HG03103 (cell line): ENCODE measurements around the gene SIDT1.
"Not testable (repeated sequence)": the region's sequence is repeated elsewhere in the genome, so short reads cannot be mapped to it uniquely, and the experiment has no call there.

Experiments used
- ATAC-seq: cut with Tn5 transposase; IDR thresholded peaks from one replicate; pipeline ENCODE4 v1.9.1; 2021; ENCODE audit warnings: low read depth; ENCODE audit not compliant: unreplicated experiment

The SIDT1 gene

DNA sequence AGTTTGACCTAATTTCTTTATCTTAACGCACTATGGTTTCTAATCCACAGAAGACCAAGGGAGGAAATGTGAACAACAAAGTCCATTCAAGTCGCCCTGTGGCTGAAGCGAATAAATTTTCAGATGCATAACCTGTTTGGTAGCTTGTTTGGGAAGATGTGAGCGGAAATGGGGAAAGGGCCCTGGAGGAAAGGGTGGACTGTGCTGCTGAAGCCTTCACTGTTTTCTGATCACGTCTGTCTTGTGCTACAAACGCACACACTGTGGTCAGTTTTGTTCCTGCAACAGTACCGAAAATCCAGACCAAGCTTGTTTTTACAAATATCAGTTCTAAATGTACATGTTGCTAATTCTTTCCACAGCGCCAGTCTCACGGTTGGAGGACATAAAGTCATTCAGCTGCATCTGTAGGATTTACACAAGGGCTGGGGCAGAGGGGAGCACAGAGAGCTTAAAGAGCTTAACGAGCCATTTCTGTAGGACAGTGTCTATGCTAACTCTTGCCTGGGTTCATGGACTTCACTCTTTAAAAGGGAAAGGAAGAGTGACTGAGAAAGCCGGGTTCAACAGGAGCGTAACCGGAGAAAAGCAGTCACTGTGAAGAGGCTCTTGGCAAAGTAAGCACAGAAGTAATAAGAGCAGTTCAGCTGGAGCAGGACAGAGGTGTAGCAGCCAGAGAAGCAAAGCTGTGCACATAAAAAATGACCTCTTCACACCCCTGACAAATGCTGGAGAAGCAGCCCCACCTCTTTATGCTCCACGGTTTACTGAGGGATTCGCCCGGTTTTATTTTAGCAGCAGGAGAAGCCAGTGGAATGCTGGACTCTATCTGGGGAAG is 97.4 kb downstream of the SIDT1 start:
- no peak for ATAC-seq

DNA sequence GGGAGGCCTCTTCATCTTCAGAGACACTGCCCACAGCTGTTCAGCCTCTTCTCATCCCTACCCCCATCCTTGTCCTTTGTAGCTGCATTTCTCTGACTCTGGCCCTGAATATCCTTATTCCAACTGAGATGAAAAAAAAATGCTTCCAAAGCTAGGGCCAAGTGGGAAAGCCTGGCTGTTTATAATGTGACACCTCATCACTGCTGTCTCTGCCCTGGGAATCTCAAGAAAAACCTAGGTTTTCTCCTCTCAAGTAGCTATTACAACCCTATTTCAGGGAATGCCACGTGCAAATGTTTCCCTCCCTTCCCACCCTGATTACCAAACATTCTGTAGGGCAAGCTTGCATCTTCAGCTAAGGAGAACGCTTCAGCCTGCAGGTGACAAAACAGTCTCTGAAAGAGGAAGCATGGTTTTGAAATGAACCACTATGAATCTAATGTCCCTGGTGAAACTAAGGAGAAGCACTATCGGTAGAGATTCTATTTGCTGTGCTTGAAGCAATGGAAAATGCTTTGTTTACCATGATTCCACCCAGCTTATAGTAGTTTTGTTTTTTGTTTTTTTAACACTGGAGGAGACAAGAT is 98.7 kb downstream of the SIDT1 start:
- ATAC-seq, result no peak

DNA sequence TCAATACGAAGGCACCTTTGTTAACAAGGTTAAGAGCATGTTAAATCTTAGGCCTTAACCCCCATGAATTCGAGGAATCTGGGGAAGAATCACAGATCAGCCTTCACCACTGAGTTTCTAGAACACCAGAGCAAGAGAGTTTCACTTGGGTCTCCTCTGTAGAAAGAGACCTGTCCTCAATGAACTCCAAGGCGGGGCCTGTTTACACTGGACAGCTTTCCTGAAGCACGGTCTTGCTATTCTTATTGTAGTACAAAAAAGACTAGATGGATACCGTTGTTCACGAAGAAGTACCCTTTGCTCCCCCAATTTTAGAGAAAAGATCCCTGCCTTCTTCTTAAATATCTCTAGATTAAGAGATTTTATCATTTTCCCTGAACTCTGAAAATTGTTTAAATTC is 99.2 kb downstream of the SIDT1 start:
- no peak for ATAC-seq

DNA sequence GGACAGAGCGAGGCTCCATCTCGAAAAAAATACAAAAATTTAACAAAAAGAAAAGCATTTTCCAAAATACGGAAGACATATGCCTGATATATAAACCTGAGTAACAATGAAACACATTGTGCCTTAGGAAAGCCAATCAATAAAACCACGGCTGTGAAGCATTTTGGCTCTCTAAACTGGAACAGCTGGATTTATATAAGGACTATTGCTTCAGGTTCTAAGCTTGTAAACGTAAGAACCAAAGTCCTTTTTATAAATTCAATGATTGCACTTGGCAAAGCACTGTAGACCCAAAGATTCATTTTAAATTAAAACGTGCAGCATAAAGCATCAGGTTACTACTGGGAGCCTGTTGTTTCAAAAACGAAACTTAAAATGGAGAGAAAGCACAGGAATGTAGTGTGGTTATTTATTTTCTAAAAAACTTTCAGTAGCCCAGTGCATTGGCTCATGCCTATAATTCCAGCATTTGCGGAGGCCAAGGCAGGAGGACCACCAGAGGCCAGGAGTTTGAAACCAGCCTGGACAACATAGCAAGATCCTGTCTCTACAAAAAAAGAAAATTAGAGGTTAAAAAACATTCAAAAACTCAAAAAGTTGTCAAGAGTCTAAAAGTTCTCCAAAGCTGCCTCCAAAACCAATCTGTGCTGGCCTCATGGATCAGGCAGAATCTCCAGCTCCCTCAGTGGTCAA is 102.6 kb downstream of the SIDT1 start:
- ATAC-seq, result no peak

DNA sequence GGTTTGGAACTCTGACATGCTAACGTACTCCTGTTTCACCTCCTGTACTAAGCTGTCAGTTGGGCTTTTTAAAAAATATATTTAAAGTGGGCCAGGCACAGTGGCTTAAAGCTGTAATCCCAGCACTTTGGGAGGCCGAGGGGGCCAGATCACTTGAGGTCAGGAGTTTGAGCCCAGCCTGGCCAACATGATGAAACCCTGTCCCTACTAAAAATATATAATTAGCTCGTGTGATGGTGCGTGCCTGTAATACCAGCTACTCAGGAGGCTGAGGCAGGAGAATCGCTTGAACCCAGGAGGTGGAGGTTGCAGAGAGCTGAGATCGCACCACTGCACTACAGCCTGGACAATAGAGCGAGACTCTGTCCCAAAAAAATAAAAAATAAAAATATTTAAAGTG is 103.7 kb downstream of the SIDT1 start:
- ATAC-seq, result not testable (repeated sequence)

DNA sequence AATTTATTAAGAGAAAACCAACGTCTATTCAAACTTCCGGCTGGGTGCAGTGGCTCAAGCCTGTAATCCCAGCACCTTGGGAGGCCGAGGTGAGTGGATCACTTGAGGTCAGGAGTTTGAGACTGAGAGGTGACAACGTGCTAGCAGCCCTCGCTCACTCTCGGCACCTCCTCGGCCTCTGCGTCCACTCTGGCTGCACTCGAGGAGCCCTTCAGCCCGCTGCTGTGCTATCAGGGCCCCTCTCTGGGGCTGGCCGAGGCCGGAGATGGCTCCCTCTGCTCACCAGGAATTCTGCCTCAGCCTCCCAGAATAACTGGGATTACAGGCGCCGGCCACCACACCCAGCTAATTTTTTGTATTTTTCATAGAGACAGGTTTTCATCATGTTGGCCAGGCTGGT is 105.4 kb downstream of the SIDT1 start:
- no peak for ATAC-seq

DNA sequence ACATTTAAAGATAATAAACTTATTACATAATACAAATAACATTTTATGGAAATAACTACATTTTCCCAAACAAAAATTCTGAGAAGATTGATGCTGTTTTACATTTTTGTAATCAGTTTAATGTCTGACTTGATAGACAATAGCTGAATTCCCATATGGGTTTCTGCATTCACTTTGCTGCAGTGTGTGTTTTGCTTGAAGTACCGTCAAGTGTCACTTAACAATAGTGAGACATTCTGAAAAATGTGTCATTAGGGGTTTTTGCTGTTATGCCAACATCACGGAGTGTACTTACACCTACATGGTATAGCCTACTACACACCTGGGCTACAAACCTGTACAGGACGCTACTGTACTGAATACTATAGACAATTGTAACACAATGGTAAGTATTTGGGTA is 106.6 kb downstream of the SIDT1 start:
- no peak for ATAC-seq

DNA sequence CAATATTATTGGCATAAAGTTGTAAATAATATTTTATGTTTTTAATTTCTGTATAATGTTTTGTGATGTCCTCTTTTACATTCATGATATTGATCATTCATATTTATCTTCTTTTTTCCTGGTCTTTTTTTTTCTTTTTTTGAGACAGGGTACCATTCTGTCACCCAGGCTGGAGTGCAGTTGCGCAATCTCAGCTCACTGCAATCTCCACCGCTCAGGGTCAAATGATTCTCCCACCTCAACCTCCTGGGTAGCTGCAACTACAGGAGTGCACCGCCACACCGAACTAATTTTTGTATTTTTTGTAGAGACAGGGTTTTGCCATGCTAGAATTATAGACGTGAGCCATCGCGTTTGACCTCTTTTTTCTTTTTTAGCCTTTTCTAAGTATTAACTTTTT is 111.2 kb downstream of the SIDT1 start:
- no peak for ATAC-seq

DNA sequence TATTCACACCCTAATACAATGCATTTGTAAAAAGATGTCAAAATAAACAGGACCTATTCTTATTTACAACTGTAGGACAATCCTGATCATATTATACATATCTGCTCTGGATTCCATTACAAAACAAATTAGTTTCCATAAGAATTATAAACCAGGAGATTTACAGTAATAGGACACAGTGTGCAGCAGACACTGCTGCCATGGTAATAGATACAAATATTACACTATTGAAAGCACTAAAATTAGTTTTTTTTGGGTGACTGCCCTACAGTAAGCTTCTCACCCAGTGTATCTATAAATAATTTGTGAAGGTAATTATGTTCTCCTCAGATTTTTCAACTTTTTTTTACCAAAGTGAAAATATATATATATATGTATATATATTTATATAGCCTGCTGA is 116.2 kb downstream of the SIDT1 start:
- no peak for ATAC-seq

DNA sequence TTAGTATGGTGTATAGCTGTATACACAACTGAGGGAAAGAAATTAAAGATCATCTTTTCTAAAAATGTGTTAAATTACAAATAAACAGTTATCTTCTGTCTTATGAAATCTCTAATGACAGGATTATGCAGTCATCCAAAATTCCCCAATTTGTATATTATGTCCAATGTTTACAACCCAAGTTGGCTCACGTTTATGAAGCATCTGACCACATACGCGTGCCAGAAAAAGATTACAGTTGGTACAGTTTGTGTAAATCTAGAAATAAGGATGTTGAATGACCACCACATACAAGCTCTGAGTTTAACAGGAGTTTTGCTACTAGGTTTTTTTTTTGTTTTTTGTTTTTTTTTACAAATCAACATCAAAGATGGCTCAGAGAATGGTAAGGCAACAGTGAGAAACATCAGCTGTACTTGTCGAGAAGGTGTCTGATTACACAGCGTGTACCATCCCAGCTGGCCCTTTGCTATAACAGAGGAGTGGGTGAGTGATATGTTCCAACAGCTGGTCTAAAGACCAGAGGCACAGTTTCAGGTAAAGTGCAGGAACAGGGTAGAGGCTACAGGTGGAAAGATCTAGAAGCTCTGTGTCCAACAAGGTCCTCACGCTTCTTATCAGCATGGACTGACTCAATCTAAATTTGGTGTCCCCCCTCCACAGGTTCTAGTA is 117.0 kb downstream of the SIDT1 start:
- no peak for ATAC-seq

DNA sequence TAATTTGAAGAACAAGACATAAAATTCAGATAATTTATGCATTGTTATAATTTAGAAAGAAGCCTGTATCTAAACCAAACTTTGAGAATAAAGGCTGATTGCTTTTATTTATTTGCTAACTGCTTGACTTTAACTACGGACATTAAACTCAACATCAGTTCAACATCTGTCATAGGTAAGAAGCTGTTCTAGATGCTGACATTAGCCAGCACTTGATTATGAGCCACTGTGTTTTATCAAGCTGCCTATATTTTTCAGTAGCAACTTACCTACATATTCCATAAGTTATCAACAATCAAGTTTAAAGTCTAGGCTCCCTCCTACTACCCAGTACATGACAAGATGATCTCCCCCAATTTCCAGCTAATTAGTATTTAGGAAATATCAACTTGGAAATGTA is 122.0 kb downstream of the SIDT1 start:
- no peak for ATAC-seq

DNA sequence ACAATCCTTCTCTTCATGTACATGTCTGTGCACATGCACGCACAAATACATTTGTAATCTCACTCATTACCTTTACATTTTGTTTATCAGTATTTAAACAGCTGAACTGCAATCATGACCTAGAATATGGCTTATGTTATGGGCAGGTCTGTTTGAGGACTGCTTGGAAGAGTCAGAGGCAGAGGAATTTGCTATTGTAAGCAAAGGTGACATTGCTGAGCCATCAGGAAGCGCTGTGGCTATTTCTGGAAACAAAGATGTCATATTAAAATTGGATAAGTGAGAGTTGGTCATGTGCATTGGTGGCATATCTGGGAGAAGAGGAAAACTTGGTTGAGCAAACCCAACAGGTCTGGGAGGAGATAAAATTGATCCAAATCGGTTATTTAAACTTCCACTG is 122.5 kb downstream of the SIDT1 start:
- no peak for ATAC-seq

DNA sequence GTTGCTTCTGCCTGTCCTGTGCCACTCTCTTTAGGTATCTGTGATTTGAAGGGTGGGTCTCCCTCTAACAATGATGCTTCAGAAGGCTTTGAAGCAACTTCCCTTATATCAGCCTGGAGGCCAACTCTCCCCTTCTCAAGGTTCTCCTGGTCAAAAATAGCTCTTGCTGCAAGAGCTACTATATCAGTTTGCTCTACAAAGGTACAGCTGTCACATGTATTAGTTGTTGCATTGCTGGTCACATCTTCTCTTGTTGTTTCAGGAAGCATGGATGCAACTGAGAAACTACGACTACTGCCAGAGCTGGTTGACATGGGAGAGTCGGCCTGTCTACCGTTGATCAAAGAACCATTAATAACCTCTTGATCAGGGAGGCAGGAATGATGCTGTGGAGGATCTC is 125.8 kb downstream of the SIDT1 start:
- ATAC-seq, result no peak

DNA sequence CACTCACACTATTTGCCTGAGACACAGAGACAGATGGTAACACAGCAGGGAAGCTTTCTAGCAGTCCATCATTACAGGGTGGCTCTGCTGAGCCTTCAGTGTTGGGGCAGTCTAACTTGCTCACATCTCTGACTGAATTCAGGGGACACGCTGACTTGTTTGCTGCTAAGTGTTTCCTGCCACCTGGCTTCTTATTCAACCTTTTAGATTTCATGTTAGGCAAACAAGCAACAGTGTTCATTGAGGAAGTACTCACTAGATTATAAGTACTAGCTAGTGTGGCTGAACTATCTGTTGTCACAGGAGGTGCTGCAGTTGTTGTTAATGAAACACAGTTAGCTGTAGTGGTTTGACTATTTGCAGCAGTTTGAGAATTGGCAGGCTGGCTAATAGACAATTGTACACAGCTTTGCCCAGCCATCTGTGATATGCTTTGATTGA is 126.8 kb downstream of the SIDT1 start:
- no peak for ATAC-seq

DNA sequence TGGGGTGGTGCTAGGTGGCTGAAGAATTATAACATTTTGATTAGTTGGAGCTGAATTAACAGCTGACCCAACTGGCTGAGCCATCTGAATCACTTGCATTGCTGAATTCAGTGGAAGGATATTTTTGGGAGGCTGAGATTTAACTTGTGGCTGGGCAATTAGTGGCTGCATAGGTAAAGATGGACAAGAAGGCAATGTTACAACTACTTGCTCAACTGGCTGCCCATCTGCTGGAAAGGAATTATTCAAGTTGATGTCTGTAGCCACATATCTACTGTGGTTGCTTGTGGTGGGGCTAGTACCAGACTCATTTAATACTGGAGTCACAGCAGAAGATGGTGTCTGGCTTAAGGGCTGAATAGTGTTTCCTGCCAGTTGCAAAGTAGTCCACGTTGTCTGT is 127.6 kb downstream of the SIDT1 start:
- ATAC-seq, result no peak

DNA sequence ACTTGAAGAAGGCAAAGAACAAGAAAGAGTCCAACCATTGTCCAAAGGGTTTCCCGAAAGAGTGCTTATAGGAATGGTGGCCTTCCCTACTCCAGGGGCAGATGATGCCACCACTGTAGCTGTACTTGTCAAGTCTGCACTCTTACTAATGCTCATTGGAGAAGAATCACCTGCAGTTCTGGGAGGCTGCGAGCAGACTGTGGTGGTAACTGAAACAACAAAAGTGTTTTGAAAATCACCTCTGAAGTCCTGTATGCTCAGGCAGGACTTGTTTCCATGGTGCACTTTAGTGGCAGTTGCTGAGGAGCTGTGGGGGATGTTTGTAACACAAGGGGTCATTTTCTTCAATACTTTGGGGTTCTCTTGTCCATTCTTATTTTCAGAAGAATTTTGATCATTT is 128.1 kb downstream of the SIDT1 start:
- ATAC-seq, result no peak

DNA sequence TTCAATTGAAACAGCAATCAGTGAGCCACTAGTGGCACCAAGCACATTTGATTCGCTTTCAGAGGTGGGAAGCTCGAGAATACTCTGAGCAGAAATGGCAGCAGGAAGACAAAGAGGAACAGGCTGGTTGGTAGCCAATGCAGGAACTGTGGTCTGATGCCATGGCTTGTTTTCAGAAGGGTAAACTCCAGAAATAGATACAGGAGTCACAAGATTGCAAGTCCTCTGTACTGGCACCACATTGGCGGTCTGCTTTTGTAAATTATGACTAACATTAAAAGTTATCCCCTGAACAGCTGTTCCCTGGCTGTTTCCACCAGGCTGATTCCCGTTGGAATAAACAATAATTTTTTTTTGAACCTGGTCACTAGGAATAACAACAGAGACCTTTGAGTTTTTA is 128.5 kb downstream of the SIDT1 start:
- ATAC-seq, result no peak

DNA sequence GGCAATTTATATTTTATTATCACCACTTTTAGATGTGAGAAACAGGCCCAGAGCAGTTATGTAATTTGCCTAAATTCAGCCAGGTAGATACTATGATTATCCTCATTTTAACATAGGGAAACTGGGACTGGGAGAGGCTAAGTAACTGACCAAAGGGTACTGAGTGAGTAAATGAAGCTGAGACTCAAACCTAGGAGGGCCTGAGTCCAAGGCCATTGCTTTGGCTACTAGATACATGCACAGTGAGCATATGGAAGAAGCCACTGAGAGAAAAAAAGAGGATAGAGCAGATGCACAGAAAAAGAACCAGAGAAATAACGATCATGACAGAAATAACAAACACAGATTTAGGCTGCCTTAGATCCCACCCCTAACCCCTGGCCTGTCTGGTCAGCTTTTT is 130.5 kb downstream of the SIDT1 start:
- ATAC-seq, result no peak

DNA sequence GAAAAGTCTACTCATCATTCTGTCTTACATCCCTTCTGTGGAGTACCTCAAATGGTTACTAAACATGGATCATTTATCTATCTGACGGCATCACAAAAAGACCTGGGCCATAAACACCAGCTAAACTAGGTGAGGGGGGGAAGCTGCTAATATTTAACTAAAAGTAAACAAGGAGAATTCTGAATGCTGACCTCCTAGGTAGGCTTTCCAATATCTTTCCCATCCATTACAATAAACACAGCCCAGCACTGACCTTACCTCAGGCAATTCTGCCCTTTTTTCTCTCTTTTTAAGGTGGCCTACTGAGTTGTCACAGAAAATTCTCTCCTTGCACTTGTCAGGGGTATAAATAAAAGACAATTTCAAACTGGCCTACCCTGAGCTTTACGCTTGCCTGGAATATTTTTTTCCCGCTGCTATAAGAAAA is 131.0 kb downstream of the SIDT1 start:
- ATAC-seq, result no peak

DNA sequence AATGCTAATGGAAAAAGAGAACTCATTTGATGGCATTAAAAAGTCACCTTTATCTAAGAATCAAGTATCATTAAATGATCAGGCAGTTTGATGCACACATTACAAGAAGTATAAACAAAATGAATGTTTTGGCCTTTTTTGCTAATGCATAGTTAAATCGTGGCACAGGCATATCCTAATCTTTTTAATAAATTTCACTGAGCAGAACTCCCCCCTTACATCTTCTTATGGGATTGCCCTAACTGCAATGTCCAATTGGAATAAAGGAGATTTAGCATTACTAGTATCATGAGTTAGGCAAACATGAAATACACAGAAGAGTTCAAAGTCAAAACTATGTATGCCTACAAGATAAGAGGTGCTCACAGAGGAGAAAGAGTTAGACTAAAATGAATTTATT is 131.4 kb downstream of the SIDT1 start:
- ATAC-seq, result no peak

DNA sequence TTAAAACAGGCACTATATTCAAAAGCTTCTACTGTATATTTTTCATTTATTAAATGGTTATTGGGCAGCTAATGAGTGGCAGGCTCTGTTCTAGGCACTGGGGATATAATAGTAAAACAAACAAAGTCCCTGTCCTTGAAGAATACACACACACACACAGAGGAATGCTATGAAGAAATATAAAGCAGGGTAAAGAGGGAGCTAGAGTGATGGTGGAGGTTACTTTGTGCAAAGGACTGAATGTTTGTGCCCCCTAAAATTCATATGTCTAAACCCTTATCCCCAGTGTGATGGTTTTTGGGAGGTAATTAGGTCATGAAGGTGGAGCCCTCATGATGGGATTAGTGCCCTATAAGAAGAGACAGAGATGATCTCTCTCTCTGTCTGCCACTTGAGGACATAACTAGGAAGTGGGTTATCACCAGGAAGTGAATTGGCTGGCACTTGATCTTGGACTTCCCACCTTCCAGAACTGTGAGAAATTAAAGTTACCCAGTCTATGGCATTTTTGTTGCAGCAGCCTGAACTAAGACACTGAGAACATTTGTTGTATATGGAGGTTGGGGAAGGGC is 132.3 kb downstream of the SIDT1 start:
- ATAC-seq, result no peak
